ENCODE measurements around the gene CD209. TPM values are rescaled to one million over a fixed set of nuclear protein-coding genes. Genes with fewer than 3 reads are reported as not detected.

Gene CD209
- polyA plus RNA-seq, 3 donors = 1.4 to 2.7 (median 1.5) TPM

DNA sequence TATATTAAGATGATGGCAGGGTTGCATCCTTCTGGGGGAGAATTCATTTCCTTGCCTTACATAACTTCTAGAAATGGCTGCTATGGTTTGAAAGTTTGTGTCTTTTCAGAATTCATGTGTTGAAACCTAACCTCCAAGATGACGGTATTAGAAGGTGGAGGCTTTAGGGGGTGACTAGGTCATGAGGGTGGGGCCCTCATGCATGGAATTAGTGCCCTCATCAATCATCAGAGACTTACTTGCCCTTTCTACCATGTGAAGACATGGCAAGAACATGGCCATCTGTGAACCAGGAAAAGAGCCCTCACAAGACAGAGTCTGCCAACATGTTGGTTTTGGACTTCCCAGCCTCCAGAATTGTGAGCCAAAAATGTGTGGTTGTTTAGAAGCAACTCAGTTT, 30.6 kb downstream of the CD209 start:
- no peak for DNase-seq (ENCODE audit: extremely low read depth in 1 of 11, low read depth in 9 of 11, low spot score in 4 of 11)

DNA sequence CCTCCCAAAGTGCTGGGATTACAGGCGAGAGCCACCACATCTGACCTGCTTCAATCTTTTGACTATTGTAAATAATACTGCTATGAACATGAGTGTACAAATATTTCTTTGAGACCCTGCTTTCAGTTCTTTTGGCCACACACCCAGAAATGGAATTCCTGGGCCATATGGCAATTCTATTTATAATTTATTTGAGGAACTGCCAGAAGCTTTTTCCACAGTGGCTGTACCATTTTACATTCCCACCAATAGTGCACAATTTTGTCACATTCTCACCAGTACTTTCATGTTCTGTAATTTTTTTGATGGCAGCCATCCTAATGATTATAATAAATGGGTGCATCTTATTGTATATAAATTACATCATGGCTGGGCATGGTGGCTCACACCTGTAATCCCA, 31.7 kb downstream of the CD209 start:
- DNase-seq (ENCODE audit: extremely low read depth in 1 of 11, low read depth in 9 of 11, low spot score in 4 of 11) = no peak

DNA sequence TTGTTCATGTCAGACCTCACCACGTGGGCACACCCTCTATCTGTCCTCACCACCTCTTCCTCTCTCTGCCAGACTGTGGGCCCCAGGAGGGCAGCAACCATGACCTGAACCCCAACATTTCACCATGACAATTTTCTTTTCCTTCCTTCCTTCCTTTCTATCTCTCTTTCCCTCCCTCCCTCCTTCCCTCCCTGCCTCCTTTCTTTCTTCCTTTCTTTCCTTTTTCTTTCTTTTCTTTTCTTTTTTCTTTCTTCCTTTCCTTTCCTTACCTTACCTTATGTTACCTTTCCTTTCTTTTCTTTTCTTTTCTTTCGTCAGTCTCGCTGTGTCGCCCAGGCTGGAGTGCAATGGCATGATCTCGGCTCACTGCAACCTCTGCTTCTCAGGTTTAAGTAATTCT, 36.7 kb downstream of the CD209 start:
- no peak for DNase-seq (ENCODE audit: extremely low read depth in 1 of 11, low read depth in 9 of 11, low spot score in 4 of 11)

DNA sequence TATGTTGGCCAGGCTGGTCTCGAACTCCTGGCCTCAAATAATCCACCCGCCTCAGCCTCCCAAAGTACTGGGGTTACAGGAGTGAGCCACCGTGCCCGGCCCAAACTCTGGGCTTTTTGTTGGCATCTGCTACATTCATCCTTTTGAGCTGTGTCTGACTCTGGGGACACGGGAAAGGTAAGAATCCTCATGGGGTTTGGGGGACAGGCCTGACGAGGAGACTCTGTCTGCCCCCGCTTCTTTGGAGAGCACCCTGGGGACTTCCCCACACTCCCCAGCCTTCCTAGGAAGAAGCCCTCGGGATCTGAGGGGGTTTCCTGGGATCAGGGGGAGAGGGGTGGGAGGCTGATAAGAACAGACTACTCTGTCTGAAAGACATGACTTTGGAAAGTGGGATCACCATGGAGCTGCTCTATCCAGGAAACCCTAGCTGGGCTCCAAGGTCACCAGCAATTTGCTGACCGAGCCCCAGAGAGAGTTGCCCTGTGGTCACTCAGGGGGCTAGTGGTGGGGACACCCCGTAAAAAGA, 37.3 kb downstream of the CD209 start:
- DNase-seq (ENCODE audit: extremely low read depth in 1 of 11, low read depth in 9 of 11, low spot score in 4 of 11) = no peak

DNA sequence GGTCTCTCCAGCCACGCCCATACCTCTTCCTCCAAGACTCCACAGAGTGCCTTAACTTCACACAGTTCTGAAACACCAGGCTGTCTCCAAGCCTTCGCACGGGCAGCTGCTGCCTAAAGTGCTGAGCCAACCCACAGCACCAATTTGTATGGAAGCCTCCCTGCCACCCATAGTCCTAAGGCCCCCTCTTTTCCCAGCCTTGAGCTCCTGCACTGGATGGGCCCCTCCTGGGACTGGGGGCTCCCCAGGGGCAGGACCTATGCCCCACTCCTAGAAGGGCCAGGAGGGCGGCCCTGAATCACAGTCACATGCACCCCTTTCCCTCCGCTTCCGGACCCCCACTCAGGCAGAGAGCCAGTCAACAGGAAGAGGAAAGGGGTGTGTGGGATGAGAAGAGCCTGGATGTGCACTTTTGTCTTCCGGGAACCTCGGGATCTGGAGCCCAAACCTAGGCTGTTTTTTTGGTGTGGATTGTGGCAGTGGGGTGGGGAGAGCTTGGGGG, 40.3 kb downstream of the CD209 start:
- no peak for DNase-seq (ENCODE audit: extremely low read depth in 1 of 11, low read depth in 9 of 11, low spot score in 4 of 11)

DNA sequence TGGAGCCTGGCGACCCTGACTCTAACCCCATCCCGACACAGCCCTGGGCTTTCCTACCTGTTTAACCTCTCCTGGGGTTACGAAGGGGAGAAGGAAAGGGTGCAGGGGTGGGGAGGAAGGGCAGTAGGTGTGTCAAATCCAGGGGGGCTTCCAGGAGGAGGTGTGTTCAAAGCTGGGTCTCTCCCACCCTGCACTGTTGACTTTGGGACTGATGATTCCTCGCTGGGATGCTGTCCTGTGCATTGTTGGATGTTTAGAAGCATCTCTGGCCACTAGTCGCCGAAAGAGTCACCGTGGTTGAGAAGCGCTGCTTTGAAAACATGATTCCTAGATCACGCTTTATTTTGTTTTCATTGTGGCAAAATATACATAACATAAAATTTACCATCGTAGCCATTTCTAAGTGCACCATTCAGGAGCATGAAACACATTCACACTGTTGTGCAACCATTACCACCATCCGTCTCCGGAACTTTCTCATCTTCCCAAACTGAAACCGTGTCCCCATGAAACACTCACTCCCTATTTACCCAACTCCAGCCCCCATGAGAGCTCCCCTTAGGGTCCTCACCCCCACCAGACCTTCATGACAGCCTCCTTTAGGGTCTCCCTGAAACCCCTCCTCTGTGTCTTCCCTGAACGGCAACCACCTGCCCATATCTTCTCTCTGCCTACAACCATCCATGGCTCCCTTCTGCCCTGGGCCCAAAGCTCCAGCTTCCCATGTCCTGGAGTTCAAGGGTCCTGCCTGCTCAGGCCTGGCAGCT, 41.0 kb downstream of the CD209 start:
- no peak for DNase-seq (ENCODE audit: extremely low read depth in 1 of 11, low read depth in 9 of 11, low spot score in 4 of 11)

DNA sequence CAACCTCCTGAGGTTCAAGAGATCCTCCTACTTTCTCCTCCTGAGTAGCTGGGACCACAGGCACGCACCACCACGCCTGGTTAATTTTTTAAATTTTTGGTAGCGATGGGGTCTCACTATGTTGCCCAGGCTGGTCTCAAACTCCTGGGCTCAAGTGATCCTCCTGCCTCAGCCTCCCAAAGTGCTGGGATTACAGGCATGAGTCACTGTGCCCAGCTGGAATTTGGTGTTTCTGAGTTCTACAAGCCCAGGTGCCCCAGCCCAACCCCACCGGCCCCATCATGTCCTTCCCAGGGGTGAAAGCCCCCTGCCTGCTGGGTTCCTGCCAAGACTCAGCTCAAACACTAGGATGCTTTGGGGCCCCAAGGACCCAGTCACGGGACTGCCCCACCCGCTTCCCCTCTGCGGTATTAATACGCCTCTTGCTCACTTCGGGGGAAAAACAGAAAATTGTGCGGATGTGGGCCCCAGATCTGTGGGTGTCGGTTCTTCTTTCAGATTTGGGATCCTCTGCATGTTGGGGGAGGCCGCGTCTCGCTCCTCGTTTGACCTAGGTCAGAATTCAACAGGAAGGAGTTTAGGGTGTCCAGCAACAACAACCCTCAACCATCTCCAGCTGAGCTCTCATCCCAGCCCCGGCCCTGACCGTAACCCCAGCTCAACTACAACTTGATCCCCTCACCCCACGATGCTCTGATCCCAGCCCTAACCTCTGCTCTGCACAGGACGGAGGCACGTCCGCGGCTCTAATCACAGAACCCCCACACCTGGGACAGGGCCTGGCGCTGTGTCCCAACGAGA, 41.7 kb downstream of the CD209 start:
- DNase-seq (ENCODE audit: extremely low read depth in 1 of 11, low read depth in 9 of 11, low spot score in 4 of 11) = no peak

DNA sequence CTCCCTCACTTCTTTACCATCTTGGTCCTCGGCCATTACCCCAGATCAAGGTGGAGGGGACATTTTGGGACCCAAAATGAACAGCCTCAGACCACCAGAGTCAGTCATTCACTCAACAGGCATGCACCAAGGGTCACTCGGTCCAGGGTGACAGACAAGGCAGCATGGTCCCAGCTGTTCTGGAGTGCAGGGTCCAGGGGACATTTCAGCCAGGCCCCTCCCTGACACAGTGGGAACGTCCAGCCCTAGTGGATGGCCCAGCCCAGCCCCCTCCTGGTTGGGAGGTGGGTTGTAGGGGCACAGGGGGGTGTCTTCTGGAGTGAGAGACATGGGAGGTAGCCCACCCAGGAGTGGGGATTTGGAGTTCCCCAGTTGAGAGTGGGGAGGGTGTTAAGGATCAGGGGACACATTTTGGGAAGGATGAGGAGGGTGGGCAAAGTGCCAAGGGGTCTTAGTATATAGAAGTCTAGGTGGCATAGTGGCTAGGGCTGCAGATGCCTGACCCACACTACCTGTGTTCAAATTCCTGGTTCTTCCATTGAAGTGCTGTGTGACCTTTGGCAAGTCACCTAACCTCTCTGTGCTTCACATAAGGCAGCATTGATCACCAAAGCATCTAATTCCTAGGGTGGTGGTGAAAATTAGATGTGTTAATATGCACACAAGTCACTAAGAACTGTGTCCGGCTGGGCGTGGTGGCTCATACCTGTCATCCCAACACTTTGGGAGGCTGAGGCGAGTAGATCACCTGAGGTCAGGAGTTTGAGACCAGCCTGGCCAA, 42.9 kb downstream of the CD209 start:
- DNase-seq (ENCODE audit: extremely low read depth in 1 of 11, low read depth in 9 of 11, low spot score in 4 of 11) = no peak

DNA sequence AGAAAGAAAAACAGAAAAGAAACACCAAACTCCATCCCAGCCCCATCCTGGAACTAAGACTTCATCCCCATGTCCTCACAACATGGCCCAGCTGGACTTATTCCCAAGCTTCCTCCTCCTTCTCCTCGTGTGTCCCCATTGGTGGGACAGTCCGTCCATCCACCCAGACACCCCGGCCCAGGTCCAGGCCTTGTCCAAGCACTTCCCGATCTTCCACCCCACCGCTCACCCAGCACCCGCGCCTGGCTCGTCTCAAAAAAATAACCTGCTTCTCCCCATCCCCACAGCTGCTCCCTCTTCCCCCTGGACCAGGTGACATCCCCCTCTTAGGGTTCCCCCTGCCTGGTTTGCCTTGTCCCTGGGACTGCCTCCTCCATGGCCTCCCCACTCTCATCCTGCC, 44.0 kb downstream of the CD209 start:
- DNase-seq (ENCODE audit: extremely low read depth in 1 of 11, low read depth in 9 of 11, low spot score in 4 of 11) = no peak

DNA sequence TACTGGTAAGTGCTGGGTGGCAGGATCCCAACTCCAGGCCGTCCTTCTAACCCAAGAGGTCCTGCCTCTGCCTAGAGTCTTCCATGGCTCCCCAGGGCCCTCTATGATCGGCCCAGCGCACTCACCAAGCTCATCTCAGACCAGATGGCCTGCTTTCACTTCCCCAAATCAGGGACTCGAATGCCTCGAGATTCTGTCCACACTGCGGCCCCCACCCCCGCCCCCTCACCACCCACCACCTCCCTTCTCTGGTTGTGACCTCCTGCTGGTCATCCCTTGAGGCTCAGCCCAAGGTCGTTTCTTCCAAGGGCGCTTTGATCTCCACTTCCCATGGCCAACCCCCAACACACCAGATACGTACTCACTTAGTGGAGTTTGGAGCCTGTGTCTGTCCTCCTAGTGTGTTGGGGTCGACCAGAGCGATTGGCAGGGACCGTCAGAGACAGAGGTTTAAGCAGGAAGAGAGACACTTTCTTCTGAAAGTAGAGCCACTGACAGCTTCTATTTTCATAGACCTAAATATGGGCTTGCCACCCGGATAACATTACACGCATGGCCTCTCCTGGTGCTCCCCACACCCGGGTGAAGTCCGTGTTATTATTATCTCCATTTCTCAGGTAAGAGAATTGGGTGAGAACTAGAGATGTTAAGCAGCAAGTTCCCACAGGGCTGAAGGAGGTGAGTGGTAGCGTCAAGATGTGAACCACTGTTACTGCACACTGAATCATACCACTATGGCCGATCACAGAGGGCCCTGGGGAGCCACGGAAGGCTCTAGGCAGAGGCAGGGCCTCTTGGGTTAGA, 45.5 kb downstream of the CD209 start, which contains the start of gene FCER2:
Gene FCER2 (minus strand): TSS at position 478 of the 804 bp plus-strand sequence. CDS start 2,371 bp downstream, outside the sequence.
- DNase-seq (ENCODE audit: extremely low read depth in 1 of 11, low read depth in 9 of 11, low spot score in 4 of 11) = no peak

DNA sequence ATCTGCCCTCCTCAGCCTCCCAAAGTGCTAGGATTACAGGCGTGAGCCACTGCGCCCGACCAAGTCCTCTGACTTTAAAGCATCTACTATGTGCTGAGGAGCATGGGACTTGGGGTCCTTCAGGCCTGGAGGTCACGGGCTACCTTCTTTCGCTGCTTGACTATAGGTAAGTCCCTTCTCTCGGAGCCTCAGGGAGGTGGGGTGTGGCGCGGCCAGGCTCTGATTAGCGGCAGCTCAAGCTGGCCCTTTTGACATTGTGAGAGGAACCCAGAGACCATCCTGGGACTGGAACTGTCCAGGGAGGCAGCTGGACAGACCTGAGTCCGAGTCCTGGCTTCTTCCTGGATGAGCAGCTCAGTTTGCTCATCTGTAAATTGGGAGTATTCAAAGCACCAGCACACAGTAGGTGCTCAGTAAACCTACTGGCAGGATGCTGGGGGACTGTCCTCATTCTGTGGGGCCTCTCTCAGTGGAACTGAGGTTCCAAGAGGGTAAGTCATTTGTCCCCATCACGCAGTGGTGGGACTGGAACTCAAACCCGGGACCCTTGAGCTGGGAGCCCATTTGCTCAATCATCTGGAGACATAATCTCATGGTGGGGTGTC, 46.2 kb downstream of the CD209 start:
- DNase-seq (ENCODE audit: extremely low read depth in 1 of 11, low read depth in 9 of 11, low spot score in 4 of 11) = no peak

DNA sequence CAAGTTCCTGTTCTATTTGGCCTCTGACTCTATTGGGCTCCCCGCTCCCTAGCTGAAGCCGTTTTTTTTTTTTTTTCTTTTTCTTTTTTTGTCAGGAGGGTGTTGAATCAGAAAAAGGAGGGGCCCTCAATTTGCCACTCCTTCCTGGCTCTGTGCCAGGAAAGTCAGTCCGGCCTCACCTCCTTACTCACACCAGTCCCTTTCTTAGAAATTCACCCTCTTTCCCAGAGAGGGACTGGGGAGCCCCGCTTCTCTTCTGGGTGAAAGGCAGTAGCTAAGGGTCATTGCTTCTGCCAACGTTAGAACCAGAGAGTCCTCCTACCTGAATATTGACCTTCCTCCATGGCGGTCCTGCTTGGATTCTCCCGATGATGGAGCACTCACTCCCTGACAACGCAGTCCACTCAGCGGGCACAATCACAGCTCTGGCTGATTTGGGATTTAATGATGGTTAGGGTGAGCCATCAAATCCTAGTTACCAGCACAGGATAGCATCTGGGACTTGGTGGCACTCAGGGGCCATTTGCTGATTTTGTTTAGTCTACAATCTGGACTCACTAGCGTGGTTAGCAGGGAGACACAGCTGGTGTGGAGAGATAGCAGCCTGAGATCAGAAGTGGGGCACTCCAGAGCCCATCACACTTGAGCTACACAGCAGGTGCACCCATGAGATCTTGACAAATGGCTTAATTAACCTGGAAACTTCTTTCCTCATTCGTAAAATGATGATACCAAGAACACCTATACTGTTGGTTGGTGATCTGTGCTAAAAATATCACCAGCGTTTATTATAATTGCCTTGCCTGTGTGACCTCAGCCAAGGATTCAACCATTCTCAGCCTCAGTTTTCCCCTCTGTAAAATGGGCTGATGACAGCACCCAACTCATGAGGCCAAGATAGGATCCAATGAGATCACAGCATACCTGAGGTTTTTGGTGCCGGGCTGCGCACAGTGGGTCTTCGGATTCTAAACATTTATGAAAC, 47.6 kb downstream of the CD209 start:
- DNase-seq (ENCODE audit: extremely low read depth in 1 of 11, low read depth in 9 of 11, low spot score in 4 of 11) = no peak

DNA sequence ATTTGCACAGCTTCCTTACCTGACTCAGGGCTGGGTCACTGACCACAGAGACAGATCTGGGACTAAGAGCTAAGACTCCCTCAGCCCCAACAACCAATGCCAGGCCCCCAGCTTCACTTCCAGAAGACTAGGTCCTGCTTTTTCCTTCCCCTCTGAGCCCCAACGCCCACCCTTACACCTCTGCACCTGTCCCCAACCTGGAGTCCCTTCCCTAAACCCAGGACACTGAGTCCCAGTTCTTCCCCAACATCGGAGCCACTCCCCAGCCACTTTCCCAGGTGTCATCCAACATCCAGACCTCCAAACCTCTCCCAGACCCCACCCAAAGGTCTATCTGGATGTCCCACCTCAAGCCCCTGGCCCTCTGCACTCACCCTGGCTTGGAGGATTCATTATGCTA, 48.3 kb downstream of the CD209 start:
- no peak for DNase-seq (ENCODE audit: extremely low read depth in 1 of 11, low read depth in 9 of 11, low spot score in 4 of 11)

DNA sequence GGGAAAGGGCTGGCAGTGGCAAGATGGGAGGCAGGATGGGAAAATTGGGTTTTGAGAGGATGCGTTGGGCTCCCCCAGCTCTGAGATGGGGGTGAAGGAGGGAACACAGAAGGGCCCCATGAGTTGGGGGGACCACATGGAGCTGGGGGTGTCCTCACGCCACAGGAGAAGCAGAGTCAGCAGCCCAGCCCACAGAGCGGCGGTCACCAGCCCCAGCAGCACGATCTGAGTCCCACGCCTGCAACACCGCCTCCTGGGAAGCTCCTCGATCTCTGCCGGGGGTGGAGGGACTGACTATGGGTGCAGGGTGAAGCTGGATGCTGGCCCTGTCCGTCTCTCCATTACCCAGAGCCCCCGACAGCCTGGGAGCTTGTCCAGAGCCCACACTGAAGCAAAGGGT, 48.8 kb downstream of the CD209 start:
- no peak for DNase-seq (ENCODE audit: extremely low read depth in 1 of 11, low read depth in 9 of 11, low spot score in 4 of 11)

DNA sequence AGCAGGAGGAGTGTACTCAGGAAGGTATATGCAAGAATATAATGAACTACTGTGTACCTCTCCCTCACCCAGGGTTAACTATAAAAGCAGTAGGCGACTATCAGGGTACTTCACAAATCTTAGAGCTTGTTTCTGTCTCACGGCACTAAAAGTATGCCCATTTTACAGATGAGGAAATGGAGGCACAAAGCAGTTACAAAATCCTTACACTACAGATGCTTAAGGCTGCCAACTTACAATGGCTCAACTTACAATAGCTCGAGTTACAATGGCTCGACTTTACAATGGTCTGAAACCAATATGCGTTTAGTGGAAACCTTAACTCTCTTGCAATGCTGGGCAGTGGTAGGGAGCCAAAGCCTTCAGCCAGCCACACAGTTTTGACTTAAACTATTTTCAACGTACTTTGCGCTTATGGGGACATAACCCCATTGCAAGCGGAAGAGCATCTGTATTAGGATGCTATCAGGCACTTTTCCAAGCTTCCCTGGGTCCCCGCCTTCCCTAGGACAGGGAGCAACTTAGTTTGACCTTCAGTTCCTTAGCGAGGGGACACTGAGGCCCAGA, 49.5 kb downstream of the CD209 start:
- no peak for DNase-seq (ENCODE audit: extremely low read depth in 1 of 11, low read depth in 9 of 11, low spot score in 4 of 11)

DNA sequence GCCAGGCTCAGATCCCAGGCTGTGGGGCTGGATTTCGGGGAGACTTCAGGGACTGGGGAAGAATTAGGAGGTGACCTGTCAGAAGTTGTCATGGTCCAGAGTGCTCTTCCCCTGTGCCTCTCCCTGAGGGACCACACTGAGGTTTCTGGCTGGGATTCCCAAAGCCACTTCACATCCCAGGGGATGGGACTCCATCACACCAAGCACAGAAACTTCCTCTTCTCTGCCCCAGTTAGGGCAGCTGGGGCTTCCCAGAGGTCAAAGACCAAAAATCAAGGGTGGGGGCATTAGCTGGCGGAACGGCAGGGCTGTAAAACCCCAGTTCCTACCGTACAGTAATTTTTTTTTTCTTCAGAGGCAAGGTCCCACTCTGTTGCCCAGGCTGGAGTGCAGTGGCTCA, 52.8 kb downstream of the CD209 start:
- no peak for DNase-seq (ENCODE audit: extremely low read depth in 1 of 11, low read depth in 9 of 11, low spot score in 4 of 11)
